Measurements from ENCODE around the gene ZNF536.

Gene ZNF536

DNA sequence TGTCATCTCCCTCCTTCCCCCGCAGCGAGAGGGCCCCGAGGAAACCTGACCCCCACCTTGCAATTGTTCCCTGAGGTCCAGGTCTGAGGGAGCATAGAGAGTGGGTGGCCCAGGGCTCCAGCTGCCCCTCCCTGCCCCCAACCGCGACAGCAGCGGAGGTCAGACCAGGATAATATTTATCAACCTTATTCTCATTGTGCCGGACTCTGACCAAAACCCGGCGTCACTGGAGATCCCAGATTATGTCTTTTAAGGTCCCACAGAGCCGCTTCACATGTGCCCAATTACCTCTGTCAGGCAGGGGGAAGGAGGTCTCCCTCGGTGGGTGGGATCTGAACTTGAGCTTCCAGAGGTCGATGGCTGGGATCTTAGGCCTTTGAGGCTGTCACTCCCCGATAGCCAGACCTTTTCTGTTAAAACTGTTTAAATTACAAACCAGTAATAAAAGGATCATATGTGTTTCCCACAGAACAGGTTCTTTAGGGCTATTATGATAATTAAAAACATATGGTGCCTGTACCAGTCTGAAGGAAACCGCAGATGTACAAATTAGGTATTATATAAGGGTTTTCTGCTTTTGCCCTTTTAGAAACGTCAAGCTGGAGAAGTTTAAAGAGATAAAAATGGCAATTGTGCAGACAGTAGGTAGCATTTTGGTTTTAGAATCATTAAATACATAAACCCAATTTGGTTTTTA is 195.5 kb downstream of the ZNF536 start:
- no peak for DNase-seq
- Mint-ChIP-seq H3K27me3 (no peaks in the 10 kb centered on the region), H3K36me3 (ENCODE audit: low read depth) (no peaks in the 10 kb centered on the region), H3K4me3 (no peak overlapping the region), H3K27ac (no peak overlapping the region), H3K9me3 (no peaks in the 10 kb centered on the region), H3K4me1 (ENCODE audit: low read depth) (no peaks in the 10 kb centered on the region)

DNA sequence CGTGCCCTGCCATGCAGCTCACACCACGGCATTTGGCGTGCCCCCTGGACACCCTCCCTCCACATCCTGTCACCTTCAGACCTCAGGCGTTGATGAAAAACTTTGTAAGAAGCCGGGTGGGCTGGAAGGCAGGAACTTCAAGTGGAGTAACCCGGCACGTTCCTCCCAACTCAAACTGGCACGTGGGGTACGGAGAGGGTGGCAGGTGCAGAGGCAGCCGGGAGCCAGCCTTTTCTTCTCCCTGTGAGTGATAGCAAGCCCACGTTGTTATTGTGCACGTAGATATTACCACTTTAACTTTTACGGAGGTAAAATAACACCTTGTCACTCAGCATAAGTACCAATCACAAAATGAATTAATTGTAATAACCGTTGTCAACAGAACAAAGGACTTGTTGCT is 198.0 kb downstream of the ZNF536 start:
- H3K9me3 Mint-ChIP-seq, result no peaks in the 10 kb centered on the region
- no peak overlapping the region for H3K27ac Mint-ChIP-seq
- no peaks in the 10 kb centered on the region for H3K27me3 Mint-ChIP-seq
- DNase-seq, result no peak
- no peaks in the 10 kb centered on the region for H3K36me3 Mint-ChIP-seq (ENCODE audit: low read depth)
- no peak overlapping the region for H3K4me3 Mint-ChIP-seq
- H3K4me1 Mint-ChIP-seq (ENCODE audit: low read depth), result no peaks in the 10 kb centered on the region

DNA sequence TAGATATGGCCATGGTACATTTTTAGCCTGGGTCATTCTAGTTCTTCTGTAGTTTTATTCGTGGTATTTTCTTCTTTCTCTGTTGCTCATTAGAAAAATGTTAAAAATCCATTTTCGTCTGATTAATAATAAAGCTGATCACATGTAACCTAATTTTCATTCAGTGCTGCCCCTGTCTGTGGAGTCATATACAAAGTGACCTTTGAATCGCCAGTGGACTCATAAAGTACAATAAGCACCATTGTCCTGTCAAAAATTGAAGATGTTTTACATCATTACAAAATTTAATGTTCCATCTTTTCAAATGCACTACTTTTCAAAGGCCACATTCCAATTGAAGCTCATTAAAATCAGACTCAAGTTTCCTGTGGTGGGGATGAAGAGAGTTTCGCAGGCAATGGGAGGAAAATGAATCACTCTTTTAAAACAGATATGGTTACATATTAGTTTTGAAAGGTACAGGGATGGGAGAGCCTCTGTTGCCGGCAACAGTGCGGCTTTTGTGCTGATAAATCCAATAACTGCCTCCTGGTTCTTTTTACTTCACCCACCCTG is 205.4 kb downstream of the ZNF536 start:
- DNase-seq, result no peak
- Mint-ChIP-seq H3K27ac (no peak overlapping the region), H3K36me3 (ENCODE audit: low read depth) (no peaks in the 10 kb centered on the region), H3K27me3 (peaks cover 14% of the 10 kb centered on the region), H3K9me3 (no peaks in the 10 kb centered on the region), H3K4me1 (ENCODE audit: low read depth) (no peaks in the 10 kb centered on the region), H3K4me3 (no peak overlapping the region)

DNA sequence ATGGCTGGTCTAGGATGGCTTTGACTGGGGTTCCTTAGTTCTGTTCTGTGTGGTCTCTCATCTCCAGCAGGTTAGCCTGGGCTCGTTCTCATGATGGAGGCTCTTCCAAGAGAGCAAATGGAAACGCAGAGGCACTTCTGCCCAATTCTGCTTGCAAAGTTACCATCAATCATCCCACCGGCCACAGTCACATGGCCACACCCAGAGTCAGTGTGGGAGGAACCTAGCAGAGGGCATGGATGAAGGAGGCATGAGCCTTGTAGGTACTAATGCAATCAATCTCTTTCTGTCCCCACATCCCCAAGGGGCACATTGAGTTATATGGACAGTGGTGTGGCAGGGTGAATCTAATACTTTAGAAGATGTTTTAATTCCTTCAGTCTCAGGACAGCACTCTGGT is 207.2 kb downstream of the ZNF536 start:
- Mint-ChIP-seq H3K4me3 (no peak overlapping the region), H3K9me3 (no peaks in the 10 kb centered on the region), H3K36me3 (ENCODE audit: low read depth) (no peaks in the 10 kb centered on the region), H3K4me1 (ENCODE audit: low read depth) (no peaks in the 10 kb centered on the region), H3K27ac (no peak overlapping the region), H3K27me3 (peaks cover 14% of the 10 kb centered on the region)
- DNase-seq, result no peak

DNA sequence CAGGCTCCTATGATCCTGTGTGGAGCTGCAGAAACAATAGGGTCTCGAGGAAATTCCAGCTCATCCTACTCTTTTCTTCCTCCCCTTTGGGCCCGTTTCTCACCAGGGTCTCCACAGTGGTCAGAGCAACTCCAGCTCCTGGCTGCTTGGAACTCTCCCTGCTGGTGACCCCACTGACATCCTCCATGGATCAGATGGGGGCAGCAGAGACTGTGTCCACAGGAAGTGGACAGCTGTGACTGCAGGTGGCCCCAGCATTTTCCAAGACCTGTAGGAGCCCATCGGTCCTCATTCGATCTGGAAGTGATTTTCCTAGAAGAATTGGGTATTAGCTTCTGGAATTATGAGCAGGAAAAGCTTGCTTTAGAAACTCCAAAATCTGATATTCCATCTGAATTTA is 208.5 kb downstream of the ZNF536 start:
- Mint-ChIP-seq H3K4me3 (no peak overlapping the region), H3K27me3 (peaks cover 14% of the 10 kb centered on the region), H3K9me3 (no peaks in the 10 kb centered on the region), H3K4me1 (ENCODE audit: low read depth) (no peaks in the 10 kb centered on the region), H3K36me3 (ENCODE audit: low read depth) (no peaks in the 10 kb centered on the region), H3K27ac (no peak overlapping the region)
- DNase-seq, result no peak

DNA sequence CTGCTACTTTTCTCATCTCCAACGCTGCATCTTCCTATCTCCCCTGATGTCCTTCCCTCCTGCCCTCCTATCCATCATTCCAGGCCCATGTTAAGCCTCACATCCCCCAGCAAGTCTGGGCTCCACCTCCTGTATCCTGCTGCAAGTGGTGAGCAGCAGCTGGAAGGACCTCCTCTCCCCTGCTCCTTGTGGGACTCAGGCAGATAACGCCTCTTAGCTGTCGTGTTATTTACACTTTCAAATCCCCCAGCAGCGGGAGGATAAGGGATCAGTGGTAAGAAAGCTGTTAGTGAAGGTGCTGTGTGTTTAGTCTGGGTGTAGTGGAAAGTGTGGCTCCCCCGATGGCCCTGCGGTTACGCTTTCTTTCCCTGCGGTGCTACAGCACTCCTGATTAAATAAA is 211.9 kb downstream of the ZNF536 start:
- no peak for DNase-seq
- Mint-ChIP-seq H3K4me3 (no peak overlapping the region), H3K36me3 (ENCODE audit: low read depth) (no peaks in the 10 kb centered on the region), H3K4me1 (ENCODE audit: low read depth) (no peaks in the 10 kb centered on the region), H3K27ac (no peak overlapping the region), H3K27me3 (peaks cover 14% of the 10 kb centered on the region), H3K9me3 (no peaks in the 10 kb centered on the region)

DNA sequence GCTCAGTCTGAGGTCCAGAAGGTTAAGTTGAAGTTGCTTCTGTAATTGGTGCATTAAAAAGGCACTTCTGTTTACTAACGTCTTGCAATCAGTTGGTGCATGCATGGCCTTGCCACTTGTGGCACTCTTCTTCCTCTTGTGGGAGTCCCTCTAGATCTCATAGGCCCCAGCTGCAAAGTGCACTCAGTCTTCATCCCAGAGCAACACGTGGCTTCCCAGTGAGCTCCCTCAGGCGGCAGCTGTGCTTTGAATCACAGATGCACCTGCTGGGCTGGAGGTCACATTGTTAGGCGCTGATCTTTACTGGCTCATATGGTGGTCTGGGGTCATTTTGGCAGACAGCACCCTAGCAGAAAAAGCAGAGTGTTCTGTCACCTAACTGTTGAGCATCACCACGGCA is 215.7 kb downstream of the ZNF536 start:
- no peaks in the 10 kb centered on the region for H3K9me3 Mint-ChIP-seq
- no peak for DNase-seq
- no peaks in the 10 kb centered on the region for H3K36me3 Mint-ChIP-seq (ENCODE audit: low read depth)
- no peak overlapping the region for H3K27ac Mint-ChIP-seq
- H3K4me3 Mint-ChIP-seq, result no peak overlapping the region
- no peaks in the 10 kb centered on the region for H3K27me3 Mint-ChIP-seq
- no peaks in the 10 kb centered on the region for H3K4me1 Mint-ChIP-seq (ENCODE audit: low read depth)

DNA sequence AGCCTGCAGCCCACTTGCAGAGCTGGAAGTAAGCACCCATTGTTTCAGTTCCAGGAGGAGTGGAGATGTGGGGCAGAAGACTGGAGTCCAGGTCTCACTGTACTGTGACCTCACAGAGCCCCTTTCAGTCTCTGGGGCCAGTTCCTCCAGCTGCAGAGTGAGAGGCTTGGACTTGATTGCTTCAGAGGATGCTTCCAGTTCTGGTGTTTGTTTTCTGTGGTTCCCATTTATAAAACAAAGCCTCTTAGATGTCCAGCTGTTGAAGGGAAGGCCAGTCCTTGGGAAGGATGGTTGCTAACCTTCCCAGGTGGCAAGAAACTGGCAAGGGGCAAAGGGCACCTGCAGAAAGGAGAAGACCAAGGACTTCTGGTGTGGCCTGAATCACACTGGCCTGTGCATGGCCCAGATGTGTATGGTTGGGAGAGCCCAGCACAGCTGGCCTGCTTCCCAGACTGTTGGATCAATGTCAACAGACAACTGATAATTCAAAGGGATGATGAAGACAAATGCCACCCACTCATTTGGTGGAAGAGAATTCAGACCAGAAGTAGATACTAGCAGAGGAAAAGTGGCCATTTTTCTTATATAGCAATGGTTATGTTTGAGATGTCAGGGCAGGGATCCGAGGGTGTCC is 218.5 kb downstream of the ZNF536 start:
- H3K36me3 Mint-ChIP-seq (ENCODE audit: low read depth), result no peaks in the 10 kb centered on the region
- H3K4me1 Mint-ChIP-seq (ENCODE audit: low read depth), result no peaks in the 10 kb centered on the region
- DNase-seq, result no peak
- H3K27ac Mint-ChIP-seq, result no peak overlapping the region
- peaks cover 4% of the 10 kb centered on the region for H3K27me3 Mint-ChIP-seq
- H3K4me3 Mint-ChIP-seq, result no peak overlapping the region
- no peaks in the 10 kb centered on the region for H3K9me3 Mint-ChIP-seq

DNA sequence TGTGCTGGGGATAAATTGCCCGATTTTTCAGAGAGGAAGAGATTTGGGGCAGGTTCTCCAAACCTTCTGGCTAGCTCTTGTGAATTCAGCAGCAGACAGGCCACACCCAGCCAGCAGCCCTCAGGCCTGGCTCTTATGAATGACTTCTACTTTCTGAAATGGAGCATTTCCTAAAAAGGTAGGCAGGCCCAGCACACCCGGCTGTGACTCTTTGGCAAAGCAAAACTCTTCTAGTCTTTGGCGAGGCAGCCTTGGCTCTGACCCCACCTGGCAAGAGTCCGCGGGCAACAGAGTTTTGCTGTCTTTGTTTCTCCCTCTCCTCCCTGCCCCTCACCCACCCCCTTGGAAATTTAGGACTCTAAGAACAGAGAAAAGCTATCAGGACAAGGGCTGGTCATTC is 221.2 kb downstream of the ZNF536 start:
- H3K36me3 Mint-ChIP-seq (ENCODE audit: low read depth), result no peaks in the 10 kb centered on the region
- peaks cover 4% of the 10 kb centered on the region for H3K27me3 Mint-ChIP-seq

DNA sequence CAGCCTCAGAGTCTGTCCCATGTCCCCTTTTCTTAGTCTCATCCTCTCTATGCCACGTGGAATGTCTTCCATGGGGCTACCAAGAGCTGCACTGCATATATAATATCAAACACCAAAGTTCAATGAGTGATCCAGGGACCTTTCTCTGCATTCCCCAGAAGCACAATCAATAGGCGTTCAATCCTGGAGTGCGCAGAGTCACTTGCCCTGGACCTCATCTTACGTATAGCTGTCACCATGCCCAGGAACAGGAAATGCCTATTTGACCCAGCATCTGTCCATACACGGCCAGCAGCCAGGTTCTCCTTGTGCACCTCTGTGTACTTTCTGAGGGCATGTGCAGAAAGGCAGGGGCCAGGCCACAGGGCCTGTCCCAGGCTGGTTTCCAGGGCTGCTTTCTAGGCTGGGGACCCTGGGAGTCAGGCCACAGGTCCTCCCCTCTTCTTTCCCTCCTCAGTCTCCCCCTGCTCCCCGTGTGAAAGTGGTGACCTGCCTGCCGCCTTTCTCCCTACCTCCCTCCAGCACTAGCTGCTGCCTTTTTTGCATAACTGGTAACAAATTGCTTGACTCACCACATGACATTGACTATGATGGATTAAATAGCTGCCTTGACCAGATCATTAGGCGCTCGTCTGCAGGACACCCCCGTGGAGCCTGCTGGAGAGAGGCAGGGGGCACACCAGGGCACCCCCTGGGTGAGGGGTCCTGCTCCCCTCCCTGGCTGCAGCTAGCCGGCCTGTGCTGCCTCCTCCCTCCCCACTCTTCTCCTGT is 222.0 kb downstream of the ZNF536 start:
- H3K9me3 Mint-ChIP-seq, result no peaks in the 10 kb centered on the region
- no peak overlapping the region for H3K4me3 Mint-ChIP-seq
- no peak for DNase-seq
- H3K36me3 Mint-ChIP-seq (ENCODE audit: low read depth), result no peaks in the 10 kb centered on the region
- H3K27me3 Mint-ChIP-seq, result peaks cover 4% of the 10 kb centered on the region
- no peak overlapping the region for H3K27ac Mint-ChIP-seq
- no peaks in the 10 kb centered on the region for H3K4me1 Mint-ChIP-seq (ENCODE audit: low read depth)

More for the DNA sequence above, 221.2 kb downstream of the ZNF536 start:
- Mint-ChIP-seq H3K27ac (no peak overlapping the region), H3K4me1 (ENCODE audit: low read depth) (no peaks in the 10 kb centered on the region), H3K4me3 (no peak overlapping the region), H3K9me3 (no peaks in the 10 kb centered on the region)
- no peak for DNase-seq

DNA sequence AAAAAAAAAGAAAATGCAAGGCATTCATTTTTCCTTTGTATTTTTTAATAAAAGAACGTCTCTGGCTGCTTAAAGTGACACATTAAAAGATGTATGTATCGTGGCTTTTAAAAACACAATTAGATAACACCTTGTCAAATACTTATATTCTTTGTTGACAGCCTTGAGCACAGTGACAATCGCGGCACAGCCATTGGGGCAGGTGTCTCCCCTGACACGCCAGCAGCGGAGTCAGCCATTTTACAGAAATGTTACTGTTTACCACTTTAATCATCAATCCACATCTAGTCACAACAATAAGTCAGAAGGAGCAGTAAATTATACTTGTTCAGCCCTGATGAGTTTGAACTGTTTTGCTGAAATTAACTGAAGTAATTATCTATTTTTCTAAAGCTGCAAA is 224.1 kb downstream of the ZNF536 start:
- H3K4me1 Mint-ChIP-seq (ENCODE audit: low read depth), result no peaks in the 10 kb centered on the region
- peaks cover 15% of the 10 kb centered on the region for H3K27me3 Mint-ChIP-seq
- no peak overlapping the region for H3K27ac Mint-ChIP-seq
- no peak overlapping the region for H3K4me3 Mint-ChIP-seq
- no peak for DNase-seq
- H3K9me3 Mint-ChIP-seq, result no peaks in the 10 kb centered on the region
- no peaks in the 10 kb centered on the region for H3K36me3 Mint-ChIP-seq (ENCODE audit: low read depth)

DNA sequence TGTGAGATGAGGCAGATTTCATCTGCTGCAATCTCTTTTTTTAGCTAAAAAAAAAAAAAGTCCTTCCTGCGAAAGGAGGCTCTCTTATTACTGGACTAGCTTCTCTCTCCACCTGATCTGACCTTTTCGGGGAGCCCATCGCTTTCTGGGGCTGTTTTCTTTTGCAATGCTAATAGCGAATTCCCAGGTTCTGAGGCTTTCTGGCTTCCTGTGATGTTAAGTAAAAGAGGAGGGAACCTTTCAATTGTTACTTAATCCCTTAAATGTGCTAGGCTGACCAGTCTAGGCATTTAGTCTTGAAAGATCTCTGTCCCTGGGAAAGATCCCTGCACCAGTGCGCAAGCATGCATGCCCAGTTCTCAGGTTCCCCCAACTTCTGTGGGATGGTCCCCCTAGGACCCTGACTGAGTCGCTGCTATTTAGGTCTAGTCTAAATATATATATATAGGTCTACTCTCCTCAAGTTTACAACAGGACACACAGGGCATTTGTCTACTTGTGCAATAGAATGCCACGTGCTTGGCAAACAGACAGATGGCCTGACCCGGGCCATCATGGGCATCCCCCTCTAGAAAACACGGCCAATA is 224.7 kb downstream of the ZNF536 start:
- H3K27ac Mint-ChIP-seq, result no peak overlapping the region
- no peaks in the 10 kb centered on the region for H3K36me3 Mint-ChIP-seq (ENCODE audit: low read depth)
- peaks cover 15% of the 10 kb centered on the region for H3K27me3 Mint-ChIP-seq
- DNase-seq, result no peak
- H3K4me1 Mint-ChIP-seq (ENCODE audit: low read depth), result no peaks in the 10 kb centered on the region
- no peak overlapping the region for H3K4me3 Mint-ChIP-seq
- no peaks in the 10 kb centered on the region for H3K9me3 Mint-ChIP-seq

DNA sequence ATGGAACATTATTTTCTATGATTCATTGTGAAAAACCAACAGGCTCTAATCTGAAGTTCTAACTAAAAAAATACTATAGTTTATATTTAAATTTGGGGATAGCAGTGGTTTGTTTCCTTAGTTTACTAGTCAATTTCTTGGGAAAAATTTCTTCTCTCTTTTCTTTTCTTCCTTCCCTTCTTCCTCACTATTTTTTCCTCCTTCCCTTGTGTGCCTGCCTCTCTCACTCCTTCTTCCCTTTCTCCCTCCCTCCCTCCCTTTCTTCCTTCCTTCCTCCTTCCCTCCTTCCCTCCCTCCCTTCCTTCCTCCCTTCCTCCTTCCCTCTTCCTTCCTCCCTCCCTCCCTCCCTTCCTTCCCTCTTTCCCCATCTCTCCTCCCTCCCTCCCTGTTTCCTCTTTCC is 226.5 kb downstream of the ZNF536 start:
- Mint-ChIP-seq H3K9me3 (no peaks in the 10 kb centered on the region), H3K4me1 (ENCODE audit: low read depth) (no peaks in the 10 kb centered on the region), H3K36me3 (ENCODE audit: low read depth) (no peaks in the 10 kb centered on the region), H3K27me3 (peaks cover 14% of the 10 kb centered on the region), H3K27ac (no peak overlapping the region), H3K4me3 (no peak overlapping the region)
- no peak for DNase-seq

DNA sequence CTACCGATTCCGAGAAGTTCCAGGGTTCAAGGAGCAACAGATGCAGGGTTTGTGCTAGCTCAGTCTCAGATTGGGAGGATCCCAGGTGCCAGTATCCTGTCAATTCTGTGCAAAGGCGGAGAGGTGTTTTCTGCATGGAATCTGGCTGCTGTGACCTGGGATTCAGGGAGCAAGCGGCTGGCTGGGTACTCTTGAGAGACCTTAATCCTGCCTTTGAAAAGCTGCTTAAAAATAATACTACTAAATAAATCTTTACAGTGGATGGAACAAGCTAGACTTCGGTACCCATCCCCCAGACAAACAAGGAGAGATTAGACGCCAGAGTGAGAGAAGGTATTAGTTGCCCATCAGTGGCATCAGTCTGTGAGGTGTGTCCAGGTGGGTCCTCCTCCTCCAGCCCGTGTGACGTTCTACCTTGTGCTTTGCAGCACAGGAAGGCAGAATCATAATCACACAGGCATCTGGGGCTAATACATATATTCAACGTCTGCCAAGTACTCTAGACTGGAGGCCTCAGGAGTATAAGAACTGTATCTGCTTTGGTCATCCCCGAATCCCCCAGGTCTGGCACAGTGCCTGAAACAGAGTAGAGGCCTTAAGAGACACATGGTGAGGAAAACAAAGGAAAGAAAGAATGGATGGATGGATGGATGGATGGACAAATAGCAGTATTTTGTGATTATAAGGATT is 230.6 kb downstream of the ZNF536 start:
- Mint-ChIP-seq H3K27ac (no peak overlapping the region), H3K4me3 (no peak overlapping the region), H3K4me1 (ENCODE audit: low read depth) (no peaks in the 10 kb centered on the region), H3K27me3 (peaks cover 17% of the 10 kb centered on the region), H3K36me3 (ENCODE audit: low read depth) (no peaks in the 10 kb centered on the region), H3K9me3 (no peaks in the 10 kb centered on the region)
- DNase-seq, result no peak

Data from activated T-cell treated with anti-CD3 and anti-CD28 coated beads, Interleukin-2, amount 50 U/mL, for 24 hours (primary cell).